NB4 (cell line): ENCODE results near the gene ADH6.

ENCODE experiments used
- DNase-seq: peaks from one replicate; pipeline ENCODE4 v3.0.0; 2010; ENCODE audit warnings: low read depth
- H3K4me3 ChIP-seq: one replicate; pipeline ENCODE4 v1.5.1; 2011; ENCODE audit warnings: mild to moderate bottlenecking, low read depth, low read length, moderate library complexity
- MYC ChIP-seq: IDR thresholded peaks from 2 replicates; pipeline ENCODE4 v1.6.1; 2011; ENCODE audit warnings: low read depth, low read length
- POLR2A ChIP-seq: IDR thresholded peaks from 2 replicates; pipeline ENCODE4 v1.6.1; 2011; ENCODE audit warnings: mild to moderate bottlenecking; ENCODE audit not compliant: insufficient read length; ENCODE audit errors: extremely low read depth
- TF ChIP-seq, protein P1 (sequence below): IDR thresholded peaks from one replicate; pipeline ENCODE4 v1.5.1; 2012; ENCODE audit warnings: low read depth, low read length
- TF ChIP-seq, protein P2 (sequence below): IDR thresholded peaks from 2 replicates; pipeline ENCODE4 v1.6.1; 2011; ENCODE audit warnings: low read depth, low read length

ADH6 gene

GRCh38 chr4:99186029-99186428, 33.0 kb downstream of the ADH6 start:
- no peak for DNase-seq
- H3K4me3 ChIP-seq, result no peak overlapping the region
- no peak for TF ChIP-seq POLR2A
- TF ChIP-seq, protein P1, sequence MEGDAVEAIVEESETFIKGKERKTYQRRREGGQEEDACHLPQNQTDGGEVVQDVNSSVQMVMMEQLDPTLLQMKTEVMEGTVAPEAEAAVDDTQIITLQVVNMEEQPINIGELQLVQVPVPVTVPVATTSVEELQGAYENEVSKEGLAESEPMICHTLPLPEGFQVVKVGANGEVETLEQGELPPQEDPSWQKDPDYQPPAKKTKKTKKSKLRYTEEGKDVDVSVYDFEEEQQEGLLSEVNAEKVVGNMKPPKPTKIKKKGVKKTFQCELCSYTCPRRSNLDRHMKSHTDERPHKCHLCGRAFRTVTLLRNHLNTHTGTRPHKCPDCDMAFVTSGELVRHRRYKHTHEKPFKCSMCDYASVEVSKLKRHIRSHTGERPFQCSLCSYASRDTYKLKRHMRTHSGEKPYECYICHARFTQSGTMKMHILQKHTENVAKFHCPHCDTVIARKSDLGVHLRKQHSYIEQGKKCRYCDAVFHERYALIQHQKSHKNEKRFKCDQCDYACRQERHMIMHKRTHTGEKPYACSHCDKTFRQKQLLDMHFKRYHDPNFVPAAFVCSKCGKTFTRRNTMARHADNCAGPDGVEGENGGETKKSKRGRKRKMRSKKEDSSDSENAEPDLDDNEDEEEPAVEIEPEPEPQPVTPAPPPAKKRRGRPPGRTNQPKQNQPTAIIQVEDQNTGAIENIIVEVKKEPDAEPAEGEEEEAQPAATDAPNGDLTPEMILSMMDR, result no peak
- TF ChIP-seq, protein P2, sequence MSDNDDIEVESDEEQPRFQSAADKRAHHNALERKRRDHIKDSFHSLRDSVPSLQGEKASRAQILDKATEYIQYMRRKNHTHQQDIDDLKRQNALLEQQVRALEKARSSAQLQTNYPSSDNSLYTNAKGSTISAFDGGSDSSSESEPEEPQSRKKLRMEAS, result no peak

DNA sequence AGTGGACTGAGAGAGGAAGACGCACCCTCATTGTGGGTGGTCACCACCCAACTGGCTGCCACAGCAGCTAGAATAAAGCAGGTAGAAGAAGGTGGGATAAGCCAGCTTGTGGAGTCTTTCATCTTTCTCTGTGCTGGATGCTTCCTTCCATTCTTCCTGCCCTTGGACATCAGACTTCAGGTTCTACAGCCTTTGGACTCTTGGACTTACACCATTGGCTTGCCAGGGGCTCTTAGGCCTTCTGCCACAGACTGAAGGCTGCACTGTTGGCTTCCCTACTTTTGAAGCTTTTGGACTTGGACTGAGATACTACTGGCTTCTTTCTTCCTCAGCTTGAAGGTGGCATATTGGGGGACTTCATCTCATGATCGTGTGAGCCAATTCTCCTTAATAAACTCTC, 33.5 kb downstream of the ADH6 start:
- H3K4me3 ChIP-seq, result no peak overlapping the region
- TF ChIP-seq POLR2A (no peak), MYC (no peak)
- TF ChIP-seq, protein P2, result no peak
- TF ChIP-seq, protein P1, result no peak
- no peak for DNase-seq

GRCh38 chr4:99180382-99181070, 38.5 kb downstream of the ADH6 start:
- TF ChIP-seq, protein P2, result no peak
- no peak for TF ChIP-seq POLR2A
- TF ChIP-seq, protein P1, result no peak
- TF ChIP-seq MYC, result no peak

DNA sequence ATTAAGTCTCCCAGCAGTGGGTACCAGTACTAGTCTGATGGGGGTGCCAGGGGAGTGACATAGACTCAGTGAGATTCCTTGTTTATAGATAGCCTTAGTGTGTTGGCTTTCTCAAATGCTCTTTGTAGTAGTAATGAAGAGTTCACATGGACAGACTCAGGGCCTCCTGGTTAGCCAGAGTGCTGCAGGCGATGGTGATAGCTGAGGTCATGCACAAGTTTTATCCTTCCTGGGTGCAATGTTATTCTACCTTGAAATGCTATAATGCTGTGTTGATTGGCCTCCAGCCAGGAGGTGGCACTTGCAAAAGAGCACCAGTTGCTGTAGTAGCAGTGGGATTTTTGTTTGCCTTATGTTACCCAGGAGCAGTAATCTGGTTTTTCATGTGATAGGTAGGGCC, 39.4 kb downstream of the ADH6 start:
- no peak for DNase-seq
- no peak overlapping the region for H3K4me3 ChIP-seq
- TF ChIP-seq MYC (no peak), POLR2A (no peak)
- TF ChIP-seq, protein P1, result no peak
- TF ChIP-seq, protein P2, result no peak

More at GRCh38 chr4:99180382-99181070, 38.5 kb downstream of the ADH6 start:
- no peak overlapping the region for H3K4me3 ChIP-seq
- no peak for DNase-seq

- H3K4me3 ChIP-seq, result no peak overlapping the region
- DNase-seq, result no peak
- TF ChIP-seq POLR2A (no peak), MYC (no peak)
- TF ChIP-seq, protein P1, result no peak
- TF ChIP-seq, protein P2, result no peak
These were observed 39.9 kb downstream of the ADH6 start for GRCh38 chr4:99179178-99179577.
